CD4-positive, alpha-beta T cell treated with Interleukin-15 for 1 hour (primary cell): ENCODE data around the gene PTPRE.

ENCODE experiments used
- DNase-seq: peaks from one replicate; pipeline ENCODE4 v3.0.0-alpha.2; 2020

PTPRE gene

GRCh38 chr10:127883516-127883915, 23.4 kb upstream of the PTPRE start:
- no peak for DNase-seq

- no peak for DNase-seq
Observed at GRCh38 chr10:127884501-127884900, 22.4 kb upstream of the PTPRE start.

- DNase-seq, result no peak
Observed at GRCh38 chr10:127886371-127887051, 20.4 kb upstream of the PTPRE start.

GRCh38 chr10:127887541-127888415, 19.1 kb upstream of the PTPRE start:
- no peak for DNase-seq

- no peak for DNase-seq
Observed at GRCh38 chr10:127888521-127889312, 18.2 kb upstream of the PTPRE start.

GRCh38 chr10:127889605-127890195, 17.2 kb upstream of the PTPRE start:
- DNase-seq, result no peak

GRCh38 chr10:127890216-127890615, 16.7 kb upstream of the PTPRE start:
- DNase-seq, result no peak

- DNase-seq, result no peak
Observed at GRCh38 chr10:127890832-127891334, 16.0 kb upstream of the PTPRE start.

GRCh38 chr10:127892743-127893142, 14.2 kb upstream of the PTPRE start, which contains the start of gene CLRN3:
Gene CLRN3 (minus strand): TSS chr10:127892941. CDS start chr10:127892784, 157 bp downstream.
- DNase-seq, result no peak

GRCh38 chr10:127894146-127894545, 12.8 kb upstream of the PTPRE start:
- no peak for DNase-seq

- no peak for DNase-seq
Observed at GRCh38 chr10:127896590-127896989, 10.3 kb upstream of the PTPRE start.

- no peak for DNase-seq
Observed at GRCh38 chr10:127897177-127897576, 9.7 kb upstream of the PTPRE start.

GRCh38 chr10:127899766-127900387, 7.0 kb upstream of the PTPRE start:
- no peak for DNase-seq

GRCh38 chr10:127903789-127904188, 3.1 kb upstream of the PTPRE start:
- DNase-seq, result no peak

GRCh38 chr10:127904311-127905000, 2.4 kb upstream of the PTPRE start:
- no peak for DNase-seq

GRCh38 chr10:127905001-127905847, 1.7 kb upstream of the PTPRE start:
- DNase-seq, result no peak

- DNase-seq, result no peak
Observed at GRCh38 chr10:127905848-127906261, 1.0 kb upstream of the PTPRE start.

GRCh38 chr10:127907411-127908105, 655 bp downstream of the PTPRE start:
- no peak for DNase-seq

- no peak for DNase-seq
Observed at GRCh38 chr10:127908106-127908958, 1.4 kb downstream of the PTPRE start.
